ENCODE measurements around the gene EDNRA.
"Not testable (repeated sequence)": the region's sequence is repeated elsewhere in the genome, so short reads cannot be mapped to it uniquely, and the experiment has no call there.

The EDNRA gene

GRCh38 chr4:147480891-147481576, at the start of gene EDNRA:
Gene EDNRA (plus strand): TSS chr4:147481097. CDS start chr4:147485682, 4,585 bp downstream.
- no CpG with 5 or more reads among the region's 68 CpGs for WGBS (ENCODE audit: insufficient coverage, insufficient read length)

GRCh38 chr4:147434370-147434769, 46.5 kb upstream of the EDNRA start:
- H3K27me3 ChIP-seq (ENCODE audit: control insufficient read depth, insufficient read depth, low read length); H3K4me1 ChIP-seq (ENCODE audit: control insufficient read depth, insufficient read depth, low read length); H3K9me3 ChIP-seq (ENCODE audit: control insufficient read depth, insufficient read depth, low read length); H3K36me3 ChIP-seq (ENCODE audit: control insufficient read depth, insufficient read depth, low read length); H3K4me3 ChIP-seq (ENCODE audit: low read length); DNase-seq (ENCODE audit: low read depth, low spot score); H3K27ac ChIP-seq (ENCODE audit: low read length): not testable (repeated sequence)
- no CpG with 5 or more reads among the region's 1 CpG for WGBS (ENCODE audit: insufficient coverage, insufficient read length)

More at GRCh38 chr4:147480891-147481576, at the start of gene EDNRA:
- DNase-seq (ENCODE audit: low read depth, low spot score): no peak
- Histone ChIP-seq H3K4me3 (ENCODE audit: low read length) (peak within 1 kb of the TSS; percentile 61; the same call in 1 of the 2 replicates), H3K27ac (ENCODE audit: low read length) (no peak within 1 kb of the TSS), H3K36me3 (ENCODE audit: control insufficient read depth, insufficient read depth, low read length) (no peaks in the 10 kb centered on the region), H3K9me3 (ENCODE audit: control insufficient read depth, insufficient read depth, low read length) (no peaks in the 10 kb centered on the region), H3K27me3 (ENCODE audit: control insufficient read depth, insufficient read depth, low read length) (peaks cover 4% of the 10 kb centered on the region; the same call in 1 of the 2 replicates), H3K4me1 (ENCODE audit: control insufficient read depth, insufficient read depth, low read length) (no peaks in the 10 kb centered on the region)

GRCh38 chr4:147440442-147440841, 40.5 kb upstream of the EDNRA start:
- no peak overlapping the region for H3K4me3 ChIP-seq (ENCODE audit: low read length)
- no peak for DNase-seq (ENCODE audit: low read depth, low spot score)
- no CpG with 5 or more reads among the region's 2 CpGs for WGBS (ENCODE audit: insufficient coverage, insufficient read length)
- H3K27me3 ChIP-seq (ENCODE audit: control insufficient read depth, insufficient read depth, low read length): no peaks in the 10 kb centered on the region
- H3K9me3 ChIP-seq (ENCODE audit: control insufficient read depth, insufficient read depth, low read length): no peaks in the 10 kb centered on the region
- no peak overlapping the region for H3K27ac ChIP-seq (ENCODE audit: low read length)
- no peaks in the 10 kb centered on the region for H3K36me3 ChIP-seq (ENCODE audit: control insufficient read depth, insufficient read depth, low read length)
- no peaks in the 10 kb centered on the region for H3K4me1 ChIP-seq (ENCODE audit: control insufficient read depth, insufficient read depth, low read length)

GRCh38 chr4:147447786-147448185, 33.1 kb upstream of the EDNRA start:
- H3K27ac ChIP-seq (ENCODE audit: low read length): no peak overlapping the region
- H3K27me3 ChIP-seq (ENCODE audit: control insufficient read depth, insufficient read depth, low read length): no peaks in the 10 kb centered on the region
- H3K36me3 ChIP-seq (ENCODE audit: control insufficient read depth, insufficient read depth, low read length): no peaks in the 10 kb centered on the region
- H3K4me1 ChIP-seq (ENCODE audit: control insufficient read depth, insufficient read depth, low read length): no peaks in the 10 kb centered on the region
- WGBS (ENCODE audit: insufficient coverage, insufficient read length): no CpG with 5 or more reads among the region's 2 CpGs
- H3K4me3 ChIP-seq (ENCODE audit: low read length): no peak overlapping the region
- H3K9me3 ChIP-seq (ENCODE audit: control insufficient read depth, insufficient read depth, low read length): no peaks in the 10 kb centered on the region
- no peak for DNase-seq (ENCODE audit: low read depth, low spot score)

- WGBS (ENCODE audit: insufficient coverage, insufficient read length): no CpG with 5 or more reads among the region's 2 CpGs
- DNase-seq (ENCODE audit: low read depth, low spot score): no peak
- no peak overlapping the region for H3K4me3 ChIP-seq (ENCODE audit: low read length)
Measured at GRCh38 chr4:147453561-147454141, 27.2 kb upstream of the EDNRA start.

GRCh38 chr4:147456706-147457105, 24.2 kb upstream of the EDNRA start:
- no peak overlapping the region for H3K4me3 ChIP-seq (ENCODE audit: low read length)
- no peak overlapping the region for H3K27ac ChIP-seq (ENCODE audit: low read length)
- no peaks in the 10 kb centered on the region for H3K4me1 ChIP-seq (ENCODE audit: control insufficient read depth, insufficient read depth, low read length)
- no peaks in the 10 kb centered on the region for H3K9me3 ChIP-seq (ENCODE audit: control insufficient read depth, insufficient read depth, low read length)
- DNase-seq (ENCODE audit: low read depth, low spot score): no peak
- no peaks in the 10 kb centered on the region for H3K27me3 ChIP-seq (ENCODE audit: control insufficient read depth, insufficient read depth, low read length)
- no CpG with 5 or more reads among the region's 5 CpGs for WGBS (ENCODE audit: insufficient coverage, insufficient read length)
- H3K36me3 ChIP-seq (ENCODE audit: control insufficient read depth, insufficient read depth, low read length): no peaks in the 10 kb centered on the region

More at GRCh38 chr4:147453561-147454141, 27.2 kb upstream of the EDNRA start:
- Histone ChIP-seq H3K9me3 (ENCODE audit: control insufficient read depth, insufficient read depth, low read length) (no peaks in the 10 kb centered on the region), H3K36me3 (ENCODE audit: control insufficient read depth, insufficient read depth, low read length) (no peaks in the 10 kb centered on the region), H3K27ac (ENCODE audit: low read length) (no peak overlapping the region), H3K4me1 (ENCODE audit: control insufficient read depth, insufficient read depth, low read length) (no peaks in the 10 kb centered on the region), H3K27me3 (ENCODE audit: control insufficient read depth, insufficient read depth, low read length) (no peaks in the 10 kb centered on the region)

- Histone ChIP-seq H3K4me3 (ENCODE audit: low read length) (no peak overlapping the region), H3K9me3 (ENCODE audit: control insufficient read depth, insufficient read depth, low read length) (no peaks in the 10 kb centered on the region), H3K27ac (ENCODE audit: low read length) (no peak overlapping the region), H3K4me1 (ENCODE audit: control insufficient read depth, insufficient read depth, low read length) (no peaks in the 10 kb centered on the region), H3K27me3 (ENCODE audit: control insufficient read depth, insufficient read depth, low read length) (no peaks in the 10 kb centered on the region), H3K36me3 (ENCODE audit: control insufficient read depth, insufficient read depth, low read length) (no peaks in the 10 kb centered on the region)
- WGBS (ENCODE audit: insufficient coverage, insufficient read length): no CpG with 5 or more reads among the region's 1 CpG
- no peak for DNase-seq (ENCODE audit: low read depth, low spot score)
Measured at GRCh38 chr4:147461161-147461560, 19.7 kb upstream of the EDNRA start.

GRCh38 chr4:147463065-147463464, 17.8 kb upstream of the EDNRA start:
- no CpG with 5 or more reads among the region's 4 CpGs for WGBS (ENCODE audit: insufficient coverage, insufficient read length)
- Histone ChIP-seq H3K27ac (ENCODE audit: low read length) (no peak overlapping the region), H3K4me3 (ENCODE audit: low read length) (no peak overlapping the region), H3K27me3 (ENCODE audit: control insufficient read depth, insufficient read depth, low read length) (no peaks in the 10 kb centered on the region), H3K36me3 (ENCODE audit: control insufficient read depth, insufficient read depth, low read length) (no peaks in the 10 kb centered on the region), H3K9me3 (ENCODE audit: control insufficient read depth, insufficient read depth, low read length) (no peaks in the 10 kb centered on the region), H3K4me1 (ENCODE audit: control insufficient read depth, insufficient read depth, low read length) (no peaks in the 10 kb centered on the region)
- DNase-seq (ENCODE audit: low read depth, low spot score): no peak

GRCh38 chr4:147465461-147465860, 15.4 kb upstream of the EDNRA start:
- no CpG with 5 or more reads among the region's 2 CpGs for WGBS (ENCODE audit: insufficient coverage, insufficient read length)
- no peaks in the 10 kb centered on the region for H3K4me1 ChIP-seq (ENCODE audit: control insufficient read depth, insufficient read depth, low read length)
- no peaks in the 10 kb centered on the region for H3K27me3 ChIP-seq (ENCODE audit: control insufficient read depth, insufficient read depth, low read length)
- no peak for DNase-seq (ENCODE audit: low read depth, low spot score)
- H3K27ac ChIP-seq (ENCODE audit: low read length): no peak overlapping the region
- no peak overlapping the region for H3K4me3 ChIP-seq (ENCODE audit: low read length)
- no peaks in the 10 kb centered on the region for H3K36me3 ChIP-seq (ENCODE audit: control insufficient read depth, insufficient read depth, low read length)
- H3K9me3 ChIP-seq (ENCODE audit: control insufficient read depth, insufficient read depth, low read length): no peaks in the 10 kb centered on the region

GRCh38 chr4:147477439-147477838, 3.5 kb upstream of the EDNRA start:
- no peaks in the 10 kb centered on the region for H3K4me1 ChIP-seq (ENCODE audit: control insufficient read depth, insufficient read depth, low read length)
- no peak for DNase-seq (ENCODE audit: low read depth, low spot score)

GRCh38 chr4:147479376-147479775, 1.5 kb upstream of the EDNRA start:
- WGBS (ENCODE audit: insufficient coverage, insufficient read length): no CpG with 5 or more reads among the region's 2 CpGs
- Histone ChIP-seq H3K36me3 (ENCODE audit: control insufficient read depth, insufficient read depth, low read length) (no peaks in the 10 kb centered on the region), H3K27me3 (ENCODE audit: control insufficient read depth, insufficient read depth, low read length) (peaks cover 4% of the 10 kb centered on the region; the same call in 1 of the 2 replicates), H3K9me3 (ENCODE audit: control insufficient read depth, insufficient read depth, low read length) (no peaks in the 10 kb centered on the region), H3K27ac (ENCODE audit: low read length) (no peak overlapping the region), H3K4me1 (ENCODE audit: control insufficient read depth, insufficient read depth, low read length) (no peaks in the 10 kb centered on the region), H3K4me3 (ENCODE audit: low read length) (no peak overlapping the region)
- no peak for DNase-seq (ENCODE audit: low read depth, low spot score)

More at GRCh38 chr4:147477439-147477838, 3.5 kb upstream of the EDNRA start:
- Histone ChIP-seq H3K36me3 (ENCODE audit: control insufficient read depth, insufficient read depth, low read length) (no peaks in the 10 kb centered on the region), H3K27ac (ENCODE audit: low read length) (no peak overlapping the region), H3K9me3 (ENCODE audit: control insufficient read depth, insufficient read depth, low read length) (no peaks in the 10 kb centered on the region), H3K27me3 (ENCODE audit: control insufficient read depth, insufficient read depth, low read length) (peaks cover 4% of the 10 kb centered on the region; the same call in 1 of the 2 replicates), H3K4me3 (ENCODE audit: low read length) (no peak overlapping the region)

Data from iPS DF 6.9 (cell line).